ENCODE data around the gene ITPRID1. TPM values are rescaled to one million over a fixed set of nuclear protein-coding genes. Genes with fewer than 3 reads are reported as not detected.
A peak's percentile ranks its signal among the peaks of the same experiment; 100 is the strongest.
"Not testable (repeated sequence)": the region's sequence is repeated elsewhere in the genome, so short reads cannot be mapped to it uniquely, and the experiment has no call there.

Gene ITPRID1
- 1 to 10 TPM; 1.7 to 2.4 (median 2.3) TPM for total RNA-seq
- long read RNA-seq, donor 1, partial matches to known transcripts = 1 of 1 reads
- long read RNA-seq, donor 1, other reads (novel, unspliced or antisense) = 0 of 1 reads
- long read RNA-seq, donor 2 = 0 reads

GRCh38 chr7:31513790-31514189, at the start of gene ITPRID1:
TSS of gene ITPRID1 (plus strand) at chr7:31514090. CDS start at chr7:31553025, 38,935 bp downstream.
- no peak for TF ChIP-seq CTCF (IDR thresholded peaks at IDR 0.05)
- no peak for ATAC-seq

GRCh38 chr7:31464601-31465000, 49.3 kb upstream of the ITPRID1 start:
- DNase-seq (no peak), ATAC-seq (no peak)
- H3K4me1 ChIP-seq (ENCODE audit: low read depth) = no peaks in the 10 kb centered on the region
- H3K4me3 ChIP-seq = no peak overlapping the region
- no peaks in the 10 kb centered on the region for H3K36me3 ChIP-seq (ENCODE audit: low read depth)
- intact Hi-C loops (cut with DNase I, micrococcal nuclease) = no loop called here
- no peaks in the 10 kb centered on the region for H3K9me3 ChIP-seq
- TF ChIP-seq CTCF (IDR thresholded peaks at IDR 0.05) = no peak

More at GRCh38 chr7:31513790-31514189, at the start of gene ITPRID1:
- H3K4me1 ChIP-seq (ENCODE audit: low read depth) = no peaks in the 10 kb centered on the region
- H3K36me3 ChIP-seq (ENCODE audit: low read depth) = no peaks in the 10 kb centered on the region
- no peak within 1 kb of the TSS for H3K4me3 ChIP-seq
- intact Hi-C loops (cut with DNase I, micrococcal nuclease) = no loop called here
- H3K9me3 ChIP-seq = no peaks in the 10 kb centered on the region
- DNase-seq = no peak

- ATAC-seq = no peak
- H3K4me3 ChIP-seq = no peak overlapping the region
- TF ChIP-seq CTCF (IDR thresholded peaks at IDR 0.05) = no peak
- no peaks in the 10 kb centered on the region for H3K9me3 ChIP-seq
- DNase-seq = peak in 1 of 3 donors; percentile 2
- intact Hi-C loops (cut with DNase I, micrococcal nuclease) = no loop called here
- H3K36me3 ChIP-seq (ENCODE audit: low read depth) = no peaks in the 10 kb centered on the region
- H3K4me1 ChIP-seq (ENCODE audit: low read depth) = no peaks in the 10 kb centered on the region
These were observed 48.6 kb upstream of the ITPRID1 start for GRCh38 chr7:31465285-31465684.

- ATAC-seq (no peak), DNase-seq (no peak)
- Histone ChIP-seq H3K4me1 (ENCODE audit: low read depth) (no peaks in the 10 kb centered on the region), H3K36me3 (ENCODE audit: low read depth) (no peaks in the 10 kb centered on the region), H3K9me3 (no peaks in the 10 kb centered on the region), H3K4me3 (no peak overlapping the region)
- TF ChIP-seq CTCF (IDR thresholded peaks at IDR 0.05) = no peak
- intact Hi-C loops (cut with DNase I, micrococcal nuclease) = no loop called here
These were observed 47.9 kb upstream of the ITPRID1 start for GRCh38 chr7:31466036-31466435.

GRCh38 chr7:31470883-31471282, 43.0 kb upstream of the ITPRID1 start:
- DNase-seq; ATAC-seq; intact Hi-C loops (cut with DNase I, micrococcal nuclease): not testable (repeated sequence)

GRCh38 chr7:31475368-31475767, 38.5 kb upstream of the ITPRID1 start:
- no peaks in the 10 kb centered on the region for H3K36me3 ChIP-seq (ENCODE audit: low read depth)
- no peak overlapping the region for H3K4me3 ChIP-seq
- DNase-seq (no peak), ATAC-seq (no peak)
- intact Hi-C loops (cut with DNase I, micrococcal nuclease) = no loop called here
- no peak for TF ChIP-seq CTCF (IDR thresholded peaks at IDR 0.05)
- H3K9me3 ChIP-seq = no peaks in the 10 kb centered on the region
- H3K4me1 ChIP-seq (ENCODE audit: low read depth) = no peaks in the 10 kb centered on the region

More at GRCh38 chr7:31470883-31471282, 43.0 kb upstream of the ITPRID1 start:
- H3K4me1 ChIP-seq (ENCODE audit: low read depth); H3K36me3 ChIP-seq (ENCODE audit: low read depth); H3K9me3 ChIP-seq; H3K4me3 ChIP-seq: not testable (repeated sequence)
